Superior temporal gyrus (tissue), 1 donor: Measurements from ENCODE around the gene HOXD9.
A peak's percentile ranks its signal among the peaks of the same experiment; 100 is the strongest.

Experiments
- DNase-seq: peaks from one replicate; pipeline ENCODE4 v3.0.0-alpha.2; 2016; ENCODE audit errors: extremely low spot score

The HOXD9 gene

GRCh38 chr2:176085861-176086771, 36.4 kb upstream of the HOXD9 start:
- DNase-seq = peak; percentile 65

DNA sequence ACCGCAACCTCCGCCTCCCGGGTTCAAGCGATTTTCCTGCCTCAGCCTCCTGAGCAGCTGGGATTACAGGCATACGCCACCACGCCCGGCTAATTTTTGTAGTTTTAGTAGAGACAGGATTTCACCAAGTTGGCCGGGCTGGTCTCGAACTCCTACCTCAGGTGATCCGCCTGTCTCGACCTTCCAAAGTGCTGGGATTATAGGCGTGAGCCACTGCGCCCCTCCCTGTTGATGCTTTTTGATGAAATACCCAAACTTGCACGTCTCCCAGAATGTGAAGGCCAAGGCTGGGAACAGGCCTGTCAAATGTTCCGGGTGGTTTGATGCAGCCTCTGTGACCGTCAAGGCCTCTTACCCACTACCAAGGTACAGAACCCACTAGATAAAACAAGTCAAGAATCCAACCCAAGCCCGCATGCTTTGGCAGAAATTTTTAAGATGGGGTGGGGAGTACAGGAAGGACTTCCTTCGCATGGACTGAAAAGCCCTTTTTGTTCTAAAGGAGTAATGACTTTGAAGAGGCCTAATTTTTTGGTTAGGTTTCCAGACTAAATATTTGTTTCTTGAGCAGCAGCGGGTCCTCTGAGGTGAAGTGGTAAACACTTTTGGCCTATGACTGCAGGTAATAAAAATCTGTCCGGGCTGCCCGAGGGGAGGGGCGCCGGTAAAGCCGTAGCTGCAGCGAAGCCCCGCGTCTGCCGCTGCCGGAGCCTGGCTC, 35.0 kb upstream of the HOXD9 start:
- DNase-seq = no peak

DNA sequence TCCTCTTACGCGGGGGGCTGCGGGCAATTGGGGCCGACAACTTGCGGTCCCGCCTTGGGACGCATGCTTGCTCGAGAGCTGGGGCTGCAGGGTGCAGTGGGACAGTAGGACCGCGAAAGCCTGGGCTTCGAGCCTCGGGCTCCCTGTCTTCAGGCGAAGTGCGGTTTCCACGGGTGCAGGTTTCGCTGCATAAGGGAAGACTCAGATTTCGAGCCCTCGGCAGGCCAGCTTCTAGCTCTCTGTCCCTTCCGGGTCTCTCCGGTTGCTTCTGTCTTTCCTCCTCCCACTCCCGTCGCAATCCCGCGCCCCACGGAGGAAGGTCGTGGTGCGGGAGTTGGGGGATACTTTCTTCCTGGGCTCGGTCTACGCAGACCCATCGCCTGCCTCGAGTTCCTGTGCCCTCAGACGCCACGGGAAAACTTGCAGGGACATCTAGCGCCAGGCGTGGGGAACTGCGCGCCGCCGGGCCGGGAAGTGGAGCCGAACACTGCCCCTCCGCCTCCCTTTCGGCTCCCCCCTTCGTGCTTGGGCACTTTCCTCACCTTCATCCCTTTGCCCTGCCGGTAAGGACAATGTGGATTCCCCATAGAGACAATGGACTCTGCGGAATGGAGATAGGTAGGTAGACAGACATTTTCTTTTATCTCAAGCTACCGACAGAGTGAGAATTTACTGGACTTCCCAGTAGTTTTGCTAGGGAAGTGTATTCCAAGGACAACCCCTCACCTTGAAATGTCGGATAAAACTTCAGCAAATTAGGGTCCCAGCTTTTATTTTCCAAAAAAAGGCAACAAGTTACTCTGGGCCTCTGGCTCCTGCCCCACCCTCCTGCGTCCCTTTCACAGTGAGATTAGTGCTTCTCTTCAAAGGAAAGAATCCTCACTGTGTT, 34.2 kb upstream of the HOXD9 start:
- no peak for DNase-seq

DNA sequence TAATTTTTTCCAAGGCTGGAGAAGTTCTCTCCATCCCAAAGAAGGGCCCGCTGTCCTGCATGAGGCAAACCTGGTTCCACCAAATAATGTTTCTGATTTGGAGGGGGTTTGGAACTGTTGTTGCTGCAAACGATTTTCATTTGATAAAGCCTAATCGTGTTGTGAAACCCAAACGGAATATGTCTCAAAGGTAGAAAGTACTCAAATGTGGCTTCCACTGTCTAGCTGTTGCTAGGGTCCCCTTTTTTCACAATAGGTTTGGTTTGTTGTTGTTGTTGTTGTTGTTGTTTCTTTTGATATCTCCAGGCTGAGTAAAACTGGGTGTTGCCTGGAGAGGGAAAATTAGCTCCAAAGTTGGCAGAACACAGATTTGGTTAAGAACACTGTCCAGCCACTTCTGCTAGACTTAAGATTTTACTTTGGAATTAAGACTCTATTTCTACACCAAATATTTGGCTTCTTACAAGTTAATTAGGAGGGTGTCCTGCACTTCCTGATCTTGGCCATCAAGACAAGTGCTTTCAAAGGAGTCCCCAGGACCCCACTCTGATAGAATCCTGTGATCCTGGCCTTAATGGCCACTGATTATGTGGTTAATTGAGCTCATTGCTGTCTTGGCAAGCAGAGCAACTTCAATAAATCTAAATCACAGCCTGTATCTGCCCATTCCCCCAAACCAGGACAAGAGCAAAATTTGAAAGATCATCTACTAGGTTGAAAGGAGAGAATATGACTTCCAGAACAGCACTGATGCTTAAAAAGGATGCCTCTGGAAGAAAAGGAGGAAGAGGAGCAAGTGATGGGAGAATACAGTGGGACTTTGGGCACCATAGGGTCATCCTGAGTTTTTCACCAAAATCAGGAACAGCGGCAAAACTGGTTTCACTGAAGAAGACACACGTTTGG, 33.3 kb upstream of the HOXD9 start:
- no peak for DNase-seq

GRCh38 chr2:176089843-176090395, 32.6 kb upstream of the HOXD9 start:
- no peak for DNase-seq

DNA sequence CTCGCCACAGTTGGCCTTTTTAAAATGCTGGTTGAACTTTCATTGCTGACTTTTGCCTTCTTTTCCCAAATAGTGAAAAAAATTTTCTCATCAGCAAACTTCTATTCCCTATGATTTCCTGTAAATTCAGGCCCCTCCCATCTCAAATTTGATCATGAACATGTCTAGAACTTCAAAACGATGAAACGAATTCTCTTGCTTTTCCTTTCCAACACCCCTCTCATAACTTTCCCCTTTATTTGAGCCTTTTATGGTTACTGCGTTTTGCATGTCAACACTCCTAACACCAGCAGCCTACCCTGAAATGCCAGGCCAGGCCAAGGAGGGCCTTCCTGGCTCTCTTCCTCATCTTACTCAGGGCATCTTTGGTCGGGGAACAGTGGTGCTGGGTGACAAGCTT, 31.7 kb upstream of the HOXD9 start:
- DNase-seq = no peak

DNA sequence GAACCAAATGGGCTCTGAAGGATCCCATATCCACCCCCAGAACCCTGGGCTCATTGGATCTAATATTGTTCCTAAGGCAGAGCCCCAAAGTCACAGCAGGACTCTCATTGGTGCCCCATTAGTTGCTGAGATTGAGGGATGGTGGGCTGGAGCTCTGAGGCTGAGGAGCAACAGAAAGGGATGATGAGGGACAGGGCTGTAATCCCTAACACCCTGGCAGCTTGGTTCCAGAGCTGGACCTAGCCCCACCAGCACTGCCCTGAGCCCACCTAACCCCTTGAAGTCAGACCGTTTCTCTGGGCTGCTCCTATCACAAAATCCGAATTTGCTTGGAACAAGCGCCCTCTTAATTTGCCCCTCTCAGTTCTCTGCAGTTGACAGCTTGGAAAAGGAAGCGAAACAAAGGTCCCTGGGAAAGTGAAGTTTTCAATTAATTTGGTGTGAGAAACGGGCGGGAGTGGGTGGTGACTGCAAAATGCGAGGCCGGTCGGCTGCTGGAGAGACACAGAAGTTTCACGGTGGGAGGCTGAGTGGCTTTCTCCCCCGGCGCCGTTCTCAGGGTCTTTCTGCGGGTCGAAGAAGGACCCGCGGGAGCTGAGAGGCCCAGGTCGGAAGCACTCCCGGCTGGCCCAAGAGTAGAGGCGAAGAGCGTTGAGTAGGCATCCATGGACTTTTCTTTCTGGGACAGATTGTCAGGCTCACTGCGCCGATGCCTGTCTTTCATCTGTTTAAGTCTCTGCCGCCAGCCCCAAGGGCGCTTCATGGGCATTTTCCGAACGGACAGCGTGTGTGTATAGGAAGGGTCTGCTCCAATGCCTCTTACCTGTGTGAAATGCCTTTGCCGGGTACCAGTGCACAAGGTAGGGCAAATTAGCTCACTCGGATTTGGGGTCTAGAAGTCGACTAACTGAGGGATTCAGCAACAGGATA, 30.9 kb upstream of the HOXD9 start:
- DNase-seq = no peak

DNA sequence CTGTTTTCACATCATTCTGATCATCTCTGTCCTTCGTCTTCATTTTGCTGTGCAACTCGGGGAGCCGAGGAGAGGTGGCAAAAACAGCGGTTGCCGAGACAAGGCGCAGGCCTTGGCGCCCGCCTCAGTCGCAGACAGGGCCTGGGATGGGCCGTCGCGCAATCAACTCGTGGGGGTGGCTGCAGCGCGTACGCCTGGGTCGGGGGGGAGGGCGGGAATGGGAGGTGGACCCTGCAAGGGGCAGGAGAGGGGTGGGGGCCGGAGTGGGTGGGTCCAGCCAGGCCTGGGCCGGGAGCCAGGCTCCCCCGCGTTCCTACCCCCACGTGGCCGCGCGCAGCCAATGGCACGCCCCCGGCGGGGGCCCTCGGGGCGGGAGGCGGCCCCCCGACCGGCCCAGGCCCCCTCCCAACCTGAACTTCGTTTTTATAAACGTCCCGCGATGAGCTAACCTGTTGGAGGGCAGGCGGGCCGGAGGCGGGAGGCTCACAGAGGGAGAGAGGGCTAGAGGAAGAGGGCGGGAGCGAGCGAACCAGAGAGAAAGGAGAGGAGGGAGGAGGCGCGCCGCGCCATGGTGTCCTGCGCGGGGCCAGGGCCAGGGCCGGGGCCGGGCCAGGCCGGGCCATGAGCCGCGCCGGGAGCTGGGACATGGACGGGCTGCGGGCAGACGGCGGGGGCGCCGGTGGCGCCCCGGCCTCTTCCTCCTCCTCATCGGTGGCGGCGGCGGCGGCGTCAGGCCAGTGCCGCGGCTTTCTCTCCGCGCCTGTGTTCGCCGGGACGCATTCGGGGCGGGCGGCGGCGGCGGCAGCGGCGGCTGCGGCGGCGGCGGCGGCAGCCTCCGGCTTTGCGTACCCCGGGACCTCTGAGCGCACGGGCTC, 30.0 kb upstream of the HOXD9 start, which contains the start of gene HOXD13:
HOXD13 (plus strand) TSS at position 452 of the 875 bp plus-strand sequence; CDS start at position 622, 170 bp downstream.
- no peak for DNase-seq

GRCh38 chr2:176093145-176093897, 29.2 kb upstream of the HOXD9 start:
- no peak for DNase-seq

DNA sequence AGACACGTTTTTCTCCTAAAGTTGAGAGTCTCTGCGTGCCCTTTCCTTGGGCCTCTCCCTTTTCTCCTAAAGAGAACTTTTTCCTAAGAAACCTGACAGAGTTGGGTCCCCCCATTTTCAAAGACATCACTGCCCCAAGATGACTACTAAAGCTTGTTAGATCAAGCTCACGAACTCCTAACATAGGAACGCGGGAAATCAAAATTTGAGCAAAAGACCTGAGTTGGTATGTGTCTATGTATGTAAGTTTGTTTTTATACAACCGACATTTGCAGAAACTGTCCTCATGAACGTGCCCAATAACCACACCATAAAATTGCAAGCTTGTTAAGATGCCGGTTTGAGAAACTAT, 28.6 kb upstream of the HOXD9 start:
- DNase-seq = no peak

DNA sequence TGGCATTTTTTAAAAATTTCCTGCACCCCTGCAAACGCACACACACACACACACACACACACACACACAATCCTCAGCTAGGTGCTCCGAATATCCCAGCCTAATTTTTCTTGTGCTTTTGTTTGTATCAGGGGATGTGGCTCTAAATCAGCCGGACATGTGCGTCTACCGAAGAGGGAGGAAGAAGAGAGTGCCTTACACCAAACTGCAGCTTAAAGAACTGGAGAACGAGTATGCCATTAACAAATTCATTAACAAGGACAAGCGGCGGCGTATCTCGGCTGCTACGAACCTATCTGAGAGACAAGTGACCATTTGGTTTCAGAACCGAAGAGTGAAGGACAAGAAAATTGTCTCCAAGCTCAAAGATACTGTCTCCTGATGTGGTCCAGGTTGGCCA, 28.2 kb upstream of the HOXD9 start:
- DNase-seq = no peak

- DNase-seq = no peak
Observed at GRCh38 chr2:176095421-176095820, 27.1 kb upstream of the HOXD9 start.

- no peak for DNase-seq
Observed at GRCh38 chr2:176096243-176096985, 26.1 kb upstream of the HOXD9 start.

- DNase-seq = no peak
Observed at GRCh38 chr2:176096986-176097819, 25.3 kb upstream of the HOXD9 start.

DNA sequence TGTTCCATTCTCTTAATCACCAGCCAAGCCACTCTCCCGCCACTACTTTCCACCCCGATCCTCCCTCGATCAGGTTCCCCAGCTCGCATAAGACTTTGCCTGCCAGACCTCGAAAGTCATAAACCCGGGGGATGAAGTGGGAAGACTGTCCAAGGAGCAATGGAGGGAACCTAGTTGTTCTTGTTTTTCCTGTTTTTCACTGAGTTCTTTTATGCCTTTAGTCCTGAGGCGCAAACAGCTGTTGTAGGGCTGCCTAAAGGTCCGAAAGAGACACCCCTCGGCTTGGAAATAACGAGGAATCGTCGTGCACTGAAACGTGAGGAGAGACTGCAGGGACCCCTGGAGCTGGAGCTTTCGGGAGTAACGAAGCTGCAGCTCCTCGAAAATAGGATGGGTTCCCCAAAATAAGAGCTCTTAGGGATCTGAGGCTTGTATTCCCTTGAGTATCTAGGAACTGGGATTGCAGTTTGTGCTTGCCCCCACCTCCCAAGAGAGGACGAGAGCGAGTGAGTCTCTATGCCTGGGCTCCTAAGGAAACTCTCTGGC, 24.6 kb upstream of the HOXD9 start:
- no peak for DNase-seq
